A549 (cell line): Measurements from ENCODE around the gene NAA30. TPM values are rescaled to one million over a fixed set of nuclear protein-coding genes. Genes with fewer than 3 reads are reported as not detected.

ENCODE experiments used
- ATAC-seq, 2 experiments: fragments of 200-7000 bp in 1 of 2; fragments of >200 bp in 1 of 2; cut with Nextera tagmentation in 1 of 2; cut with Tn5 transposase in 1 of 2; 3 replicates each; pipeline versions ENCODE4 v1.8.0 to v1.9.1; 2018 to 2020; ENCODE audit warnings: mild to moderate bottlenecking in 1 of 2, moderate library complexity in 1 of 2
- CTCF ChIA-PET: fragments of 300-600 bp; sonication (Branson Sonifier 250); formaldehyde crosslinking; extraction: SDS; loops from one replicate; lab custom pipeline; 2021; ENCODE audit warnings: antibody characterized with exemption, inconsistent platforms; lab: Yijun Ruan, JAX
- POLR2A ChIA-PET: fragments of 350-600 bp; formaldehyde crosslinking; extraction: SDS; loops from one replicate; lab custom pipeline; 2021; ENCODE audit warnings: antibody characterized with exemption, inconsistent platforms; lab: Yijun Ruan, JAX
- DNase-seq, 2 experiments: peaks; one replicate each; pipeline versions ENCODE4 v3.0.0 to v3.0.0-alpha.2; 2011 to 2016; ENCODE audit warnings: low read depth in 1 of 2, low spot score in 1 of 2
- FAIRE-seq: peaks from 2 replicates; lab custom pipeline; 2011; peaks lifted over from hg19 to GRCh38; lab: Jason Lieb, UNC
- H3K27ac ChIP-seq, 2 experiments: fragments of >200 bp; sonication (Bioruptor Twin); formaldehyde crosslinking; 3 replicates each; pipeline ENCODE4 v1.5.1; 2016 to 2017
- H3K4me1 ChIP-seq: fragments of >200 bp; sonication (Bioruptor Twin); formaldehyde crosslinking; 3 replicates; pipeline ENCODE4 v1.6.1; 2016
- H3K4me2 ChIP-seq: fragments of >200 bp; sonication (Bioruptor Twin); formaldehyde crosslinking; 3 replicates; pipeline ENCODE4 v1.6.1; 2016
- H3K4me3 ChIP-seq: fragments of >200 bp; sonication (Bioruptor Twin); formaldehyde crosslinking; 3 replicates; pipeline ENCODE4 v1.5.1; 2016
- H3K9me3 ChIP-seq: fragments of >200 bp; sonication (Bioruptor Twin); formaldehyde crosslinking; 3 replicates; pipeline ENCODE4 v1.6.1; 2016
- BHLHE40 ChIP-seq: IDR thresholded peaks from 2 replicates; pipeline ENCODE4 v1.6.1; 2012; ENCODE audit warnings: low read depth, low read length, inconsistent platforms
- CBX8 ChIP-seq: fragments of 200-600 bp; sonication (generic); IDR thresholded peaks from 2 replicates; pipeline ENCODE4 v1.6.1; 2016
- CHD2 ChIP-seq: fragments of 150-350 bp; IDR thresholded peaks from 2 replicates; pipeline ENCODE4 v1.6.1; 2014; ENCODE audit warnings: low read length; ENCODE audit not compliant: partially characterized antibody
- E2F6 ChIP-seq: IDR thresholded peaks from 2 replicates; pipeline ENCODE4 v1.6.1; 2012; ENCODE audit warnings: low read depth, borderline replicate concordance
- EHMT2 ChIP-seq: fragments of 200-600 bp; sonication (generic); IDR thresholded peaks from 2 replicates; pipeline ENCODE4 v1.6.1; 2016; ENCODE audit warnings: antibody characterized with exemption, low read depth, mild to moderate bottlenecking, moderate library complexity
- FOSB ChIP-seq: fragments of 250-450 bp; sonication (Bioruptor Pico); IDR thresholded peaks from 2 replicates; pipeline ENCODE4 v1.5.0; 2020; ENCODE audit warnings: mild to moderate bottlenecking, moderate library complexity
- FOXS1 ChIP-seq: fragments of 250-450 bp; sonication (Bioruptor Pico); IDR thresholded peaks from 2 replicates; pipeline ENCODE4 v1.5.0; 2020; ENCODE audit warnings: mild to moderate bottlenecking, moderate library complexity
- HES2 ChIP-seq: fragments of >200 bp; sonication (Bioruptor Twin); formaldehyde crosslinking; IDR thresholded peaks from 2 replicates; pipeline ENCODE4 v1.6.1; 2016
- HMGXB4 ChIP-seq: fragments of 250-450 bp; sonication (Bioruptor Pico); IDR thresholded peaks from 2 replicates; pipeline ENCODE4 v1.5.0; 2021; ENCODE audit warnings: mild to moderate bottlenecking, moderate library complexity, borderline replicate concordance
- HOXA7 ChIP-seq: fragments of 250-450 bp; sonication (Bioruptor Pico); IDR thresholded peaks from 2 replicates; pipeline ENCODE4 v1.5.0; 2020; ENCODE audit warnings: mild to moderate bottlenecking, moderate library complexity
- JUNB ChIP-seq: fragments of >200 bp; sonication (Bioruptor Twin); formaldehyde crosslinking; IDR thresholded peaks from 2 replicates; pipeline ENCODE4 v1.6.1; 2016
- KDM1A ChIP-seq: fragments of 200-600 bp; sonication (generic); IDR thresholded peaks from 2 replicates; pipeline ENCODE4 v1.6.1; 2016; ENCODE audit warnings: low read depth, mild to moderate bottlenecking
- MYC ChIP-seq: IDR thresholded peaks from 2 replicates; pipeline ENCODE4 v1.6.1; 2012; ENCODE audit warnings: mild to moderate bottlenecking, inconsistent platforms, low read length, improper control_type of control experiment, borderline replicate concordance
- NFE2L2 ChIP-seq: fragments of 150-350 bp; conservative IDR thresholded peaks from 2 replicates; pipeline ENCODE4 v1.6.1; 2014; ENCODE audit warnings: low read length
- PHF8 ChIP-seq: fragments of 200-600 bp; sonication (generic); IDR thresholded peaks from 2 replicates; pipeline ENCODE4 v1.6.1; 2016; ENCODE audit warnings: low read depth, mild to moderate bottlenecking, antibody characterized with exemption, moderate library complexity, borderline replicate concordance
- POLR2A ChIP-seq: IDR thresholded peaks from 2 replicates; pipeline ENCODE4 v1.6.1; 2012; ENCODE audit warnings: mild to moderate bottlenecking, low read length
- POLR2AphosphoS2 ChIP-seq: conservative IDR thresholded peaks from 2 replicates; pipeline ENCODE4 v1.6.1; 2012; ENCODE audit warnings: low read length, improper control_type of control experiment, inconsistent platforms
- RCOR1 ChIP-seq: fragments of 150-350 bp; IDR thresholded peaks from 2 replicates; pipeline ENCODE4 v1.6.1; 2014; ENCODE audit warnings: antibody characterized with exemption, low read length, low read depth
- RFX5 ChIP-seq: fragments of 450-650 bp; IDR thresholded peaks from 2 replicates; pipeline ENCODE4 v1.7.1; 2014; ENCODE audit warnings: antibody characterized with exemption, mild to moderate bottlenecking, moderate library complexity
- RNF2 ChIP-seq: fragments of 200-600 bp; sonication (generic); IDR thresholded peaks from 2 replicates; pipeline ENCODE4 v1.6.1; 2016; ENCODE audit warnings: low read depth, mild to moderate bottlenecking, antibody characterized with exemption, moderate library complexity, borderline replicate concordance
- ZFP36 ChIP-seq: fragments of 450-650 bp; IDR thresholded peaks from 2 replicates; pipeline ENCODE4 v1.6.1; 2014; ENCODE audit warnings: borderline replicate concordance; ENCODE audit not compliant: partially characterized antibody
- ZSCAN20 ChIP-seq: fragments of 250-450 bp; sonication (Bioruptor Pico); IDR thresholded peaks from 2 replicates; pipeline ENCODE4 v1.8.0; 2022; ENCODE audit warnings: mild to moderate bottlenecking, moderate library complexity
- WGBS: methylation state at CpG from one replicate; pipeline ENCODE4 v1.1.6; 2017; ENCODE audit errors: missing lambda C conversion rate; 5-methylcytosine and 5-hydroxymethylcytosine counted together
- polyA plus RNA-seq, 4 experiments: library from polyadenylated mRNA; depleted of rRNA in 3 of 4; stranded (reverse); fragments of >200 nt; fragmentation: RNase III in 1 of 4; extraction: RNeasy Plus Mini Kit Qiagen cat#74134 plus additional on column Dnase treatment in 1 of 4; gene quantifications; 2 replicates in 3 of 4; 3 replicates in 1 of 4; pipeline ENCODE4 v1.2.3, GENCODE V29; 2011 to 2017
- TF ChIP-seq, protein P1 (sequence below): fragments of 450-650 bp; IDR thresholded peaks from 2 replicates; pipeline ENCODE4 v1.6.1; 2014; ENCODE audit warnings: antibody characterized with exemption
- TF ChIP-seq, protein P2 (sequence below): IDR thresholded peaks from 2 replicates; pipeline ENCODE4 v1.6.1; 2012
- TF ChIP-seq, protein P3 (sequence below): fragments of 250-450 bp; sonication (Bioruptor Pico); IDR thresholded peaks from 2 replicates; pipeline ENCODE4 v1.5.0; 2020; ENCODE audit warnings: low read depth, mild to moderate bottlenecking, moderate library complexity
- TF ChIP-seq, protein P4 (sequence below): IDR thresholded peaks from 2 replicates; pipeline ENCODE4 v1.6.1; 2012

Gene NAA30
- polyA plus RNA-seq, 2 of the 4 experiments (the other 2 are of a cell fraction): 13.4 to 27.0 TPM

DNA sequence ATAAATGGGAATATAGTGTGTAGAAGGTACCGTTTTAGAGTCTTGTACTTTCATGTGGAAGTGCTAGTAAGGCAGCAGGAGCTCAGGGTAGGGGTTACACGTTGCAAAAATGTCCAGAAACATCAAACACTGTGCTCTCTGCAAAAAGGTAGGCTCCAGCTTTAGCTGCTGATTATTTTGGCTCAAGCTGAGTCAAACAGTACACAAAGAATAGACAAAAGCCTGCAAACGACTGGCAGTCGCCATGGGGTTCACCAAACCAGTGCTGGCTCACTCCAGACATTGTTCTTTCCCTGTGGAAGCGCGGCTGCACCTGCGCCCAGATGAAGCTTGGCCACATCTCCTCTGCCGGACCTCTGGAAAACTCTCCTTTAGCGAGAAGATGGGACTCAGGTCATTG is 45.3 kb upstream of the NAA30 start (continued):
- TF ChIP-seq RCOR1 (no peak), EHMT2 (no peak), RFX5 (no peak), ZFP36 (no peak), POLR2A (no peak), KDM1A (no peak), BHLHE40 (no peak), POLR2AphosphoS2 (no peak), RNF2 (no peak), NFE2L2 (no peak), JUNB (no peak)
- TF ChIP-seq, protein P1, sequence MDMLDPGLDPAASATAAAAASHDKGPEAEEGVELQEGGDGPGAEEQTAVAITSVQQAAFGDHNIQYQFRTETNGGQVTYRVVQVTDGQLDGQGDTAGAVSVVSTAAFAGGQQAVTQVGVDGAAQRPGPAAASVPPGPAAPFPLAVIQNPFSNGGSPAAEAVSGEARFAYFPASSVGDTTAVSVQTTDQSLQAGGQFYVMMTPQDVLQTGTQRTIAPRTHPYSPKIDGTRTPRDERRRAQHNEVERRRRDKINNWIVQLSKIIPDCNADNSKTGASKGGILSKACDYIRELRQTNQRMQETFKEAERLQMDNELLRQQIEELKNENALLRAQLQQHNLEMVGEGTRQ: no peak
- TF ChIP-seq, protein P2, sequence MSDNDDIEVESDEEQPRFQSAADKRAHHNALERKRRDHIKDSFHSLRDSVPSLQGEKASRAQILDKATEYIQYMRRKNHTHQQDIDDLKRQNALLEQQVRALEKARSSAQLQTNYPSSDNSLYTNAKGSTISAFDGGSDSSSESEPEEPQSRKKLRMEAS: no peak

- no peak for ATAC-seq
Measured at GRCh38 chr14:57346741-57347140, 43.6 kb upstream of the NAA30 start.

GRCh38 chr14:57352396-57353170 is 37.8 kb upstream of the NAA30 start:
- Histone ChIP-seq H3K27ac (no peak overlapping the region), H3K4me1 (peaks cover 16% of the 10 kb centered on the region), H3K9me3 (no peaks in the 10 kb centered on the region), H3K4me2 (no peak overlapping the region), H3K4me3 (no peak overlapping the region)
- no peak for DNase-seq
- 76% methylated on average over 9 of the region's 9 CpGs for WGBS
- POLR2A ChIA-PET: no interaction called here
- CTCF ChIA-PET: interaction anchor here (0.7 to 0.8 kb wide), 2 partner anchors 26 to 862 kb away, joined by 3 to 6 read pairs; no protein-coding TSS in a partner anchor
- ATAC-seq: no peak
- no peak for FAIRE-seq
- TF ChIP-seq MYC (no peak), CBX8 (no peak), HOXA7 (CRISPR knock-in tag) (no peak), JUNB (no peak), HMGXB4 (CRISPR knock-in tag) (no peak), ZSCAN20 (CRISPR knock-in tag) (no peak), FOXS1 (CRISPR knock-in tag) (no peak), ZFP36 (no peak), FOSB (CRISPR knock-in tag) (no peak), EHMT2 (no peak), POLR2A (no peak), PHF8 (no peak), E2F6 (no peak)
- TF ChIP-seq, protein P2: no peak
- TF ChIP-seq, protein P3, sequence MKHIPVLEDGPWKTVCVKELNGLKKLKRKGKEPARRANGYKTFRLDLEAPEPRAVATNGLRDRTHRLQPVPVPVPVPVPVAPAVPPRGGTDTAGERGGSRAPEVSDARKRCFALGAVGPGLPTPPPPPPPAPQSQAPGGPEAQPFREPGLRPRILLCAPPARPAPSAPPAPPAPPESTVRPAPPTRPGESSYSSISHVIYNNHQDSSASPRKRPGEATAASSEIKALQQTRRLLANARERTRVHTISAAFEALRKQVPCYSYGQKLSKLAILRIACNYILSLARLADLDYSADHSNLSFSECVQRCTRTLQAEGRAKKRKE (CRISPR knock-in tag): no peak

More at GRCh38 chr14:57346741-57347140, 43.6 kb upstream of the NAA30 start:
- Histone ChIP-seq H3K27ac (no peak overlapping the region), H3K4me2 (no peak overlapping the region), H3K4me3 (no peak overlapping the region), H3K4me1 (peaks cover 24% of the 10 kb centered on the region), H3K9me3 (no peaks in the 10 kb centered on the region)
- FAIRE-seq (no peak), DNase-seq (no peak)
- POLR2A ChIA-PET: no interaction called here
- 30% methylated on average over 2 of the region's 2 CpGs for WGBS
- CTCF ChIA-PET: no interaction called here
- TF ChIP-seq POLR2AphosphoS2: no peak
- TF ChIP-seq CHD2: no peak
- no peak for TF ChIP-seq HES2
- TF ChIP-seq, protein P4, sequence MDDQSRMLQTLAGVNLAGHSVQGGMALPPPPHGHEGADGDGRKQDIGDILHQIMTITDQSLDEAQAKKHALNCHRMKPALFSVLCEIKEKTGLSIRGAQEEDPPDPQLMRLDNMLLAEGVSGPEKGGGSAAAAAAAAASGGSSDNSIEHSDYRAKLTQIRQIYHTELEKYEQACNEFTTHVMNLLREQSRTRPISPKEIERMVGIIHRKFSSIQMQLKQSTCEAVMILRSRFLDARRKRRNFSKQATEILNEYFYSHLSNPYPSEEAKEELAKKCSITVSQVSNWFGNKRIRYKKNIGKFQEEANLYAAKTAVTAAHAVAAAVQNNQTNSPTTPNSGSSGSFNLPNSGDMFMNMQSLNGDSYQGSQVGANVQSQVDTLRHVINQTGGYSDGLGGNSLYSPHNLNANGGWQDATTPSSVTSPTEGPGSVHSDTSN: no peak
- TF ChIP-seq, all 56 proteins: peak for 0
